SKM-1 (cell line): Measurements from ENCODE around the gene TNRC18.
"Not testable (repeated sequence)": the region's sequence is repeated elsewhere in the genome, so short reads cannot be mapped to it uniquely, and the experiment has no call there.

Experiments
- DNase-seq: peaks from one replicate; lab custom pipeline; 2025; ENCODE audit not compliant: unreplicated experiment; lab: John Stamatoyannopoulos, UW

The TNRC18 gene

DNA sequence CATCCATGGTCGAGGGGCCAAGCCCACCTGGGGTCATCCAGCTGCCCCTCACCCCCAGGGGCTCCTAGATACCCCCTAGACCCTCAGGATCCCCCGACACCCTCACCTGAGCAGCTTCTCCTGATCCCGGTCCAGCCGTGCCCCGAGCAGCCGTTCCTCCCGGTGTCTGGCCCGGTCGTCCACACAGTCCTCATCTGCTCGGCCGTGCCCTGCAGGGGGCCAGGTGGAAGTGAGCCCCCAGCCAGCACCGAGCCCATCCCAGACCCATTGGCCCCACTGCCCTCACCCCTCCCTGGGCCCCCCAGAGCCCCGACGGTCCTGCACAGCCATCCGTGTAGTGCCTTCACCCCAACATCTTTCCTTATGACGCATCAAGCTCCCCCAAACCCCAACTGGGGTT lies 45.8 kb downstream of the TNRC18 start:
- no peak for DNase-seq

GRCh38 chr7:5377279-5377678 lies 46.4 kb downstream of the TNRC18 start:
- DNase-seq, result no peak

GRCh38 chr7:5375925-5376324 lies 47.7 kb downstream of the TNRC18 start:
- DNase-seq, result no peak

DNA sequence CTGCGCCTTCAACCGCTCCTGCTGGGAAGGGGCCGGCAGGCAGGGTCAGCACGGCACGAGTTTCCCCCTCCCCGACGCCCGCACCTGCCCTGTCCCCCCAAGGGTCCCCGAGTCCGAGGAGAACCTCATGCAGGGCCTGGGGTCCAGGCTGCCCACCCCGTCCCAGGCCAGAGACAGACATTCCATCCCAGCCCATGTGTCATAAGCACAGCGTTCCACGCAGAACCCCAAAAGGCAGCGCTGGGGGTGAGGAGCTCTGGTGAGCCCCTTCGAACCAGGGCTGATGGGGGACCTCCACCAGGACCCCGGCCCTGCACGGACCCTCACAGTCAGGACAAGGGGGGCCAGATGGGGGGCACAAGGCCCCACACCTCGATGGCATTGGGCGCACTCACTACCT lies 49.2 kb downstream of the TNRC18 start:
- DNase-seq, result no peak

DNA sequence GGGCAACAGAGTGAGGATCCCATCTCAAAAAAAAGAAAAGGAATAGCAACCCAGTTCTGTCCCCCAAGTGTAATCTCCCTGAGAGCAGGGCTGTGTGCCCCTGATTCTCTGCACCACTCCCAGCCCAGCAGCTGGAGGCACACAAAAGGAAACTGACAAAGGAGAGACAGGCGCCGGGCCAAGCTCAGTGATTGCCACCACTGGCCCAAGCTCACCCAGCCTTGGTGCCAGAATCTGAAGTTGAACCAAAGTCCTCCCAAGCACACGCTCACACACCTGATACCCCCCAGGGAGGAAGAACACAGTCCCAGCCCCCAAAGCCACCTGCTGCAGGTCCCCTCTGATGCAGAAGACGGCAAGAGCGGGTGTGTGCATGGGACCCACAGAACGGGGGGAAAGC lies 50.3 kb downstream of the TNRC18 start:
- no peak for DNase-seq

DNA sequence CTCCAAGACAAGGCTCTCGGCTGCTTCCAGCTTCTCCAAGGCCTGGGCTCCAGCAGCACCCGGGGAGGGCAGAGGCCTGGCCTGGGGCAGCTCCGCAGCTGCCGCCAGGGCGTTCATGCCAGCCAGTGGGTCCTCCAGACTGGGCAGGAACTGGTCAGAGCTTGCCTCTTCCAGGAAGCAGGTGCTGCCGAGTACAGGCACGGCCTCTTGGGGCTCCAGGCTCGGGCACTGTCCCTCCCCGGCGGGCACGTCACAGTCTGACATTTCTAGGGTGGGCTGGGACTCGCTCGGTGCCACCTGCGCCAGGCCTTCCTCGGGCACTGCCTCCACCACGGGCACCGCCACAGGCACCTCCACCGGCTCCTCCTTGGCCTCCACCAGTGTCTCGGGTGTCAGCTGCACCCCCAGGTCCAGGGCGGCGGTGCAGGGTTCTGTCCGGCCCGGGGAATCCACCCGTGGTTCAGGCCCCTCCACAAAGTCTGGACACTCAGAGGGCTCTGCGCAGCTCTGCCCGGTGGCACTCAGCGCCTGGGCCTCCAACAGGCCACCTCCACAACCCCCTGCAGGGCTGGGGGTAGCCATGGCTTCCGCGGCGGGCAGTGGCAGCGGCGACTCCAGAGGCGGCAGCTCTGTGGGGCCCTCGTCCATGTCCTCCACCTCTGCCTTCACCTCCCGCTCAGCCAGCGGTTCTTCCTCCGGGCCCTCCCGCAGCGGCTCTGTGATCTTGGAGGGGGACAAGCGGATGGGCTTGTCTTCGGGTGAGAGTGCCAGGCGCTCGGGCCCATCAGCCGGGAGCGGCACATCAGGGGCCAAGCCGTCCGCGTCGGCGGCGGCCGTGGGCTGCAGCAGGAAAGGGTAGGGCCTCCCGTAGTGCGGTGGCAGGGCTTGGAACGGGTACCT lies 52.9 kb downstream of the TNRC18 start:
- no peak for DNase-seq

DNA sequence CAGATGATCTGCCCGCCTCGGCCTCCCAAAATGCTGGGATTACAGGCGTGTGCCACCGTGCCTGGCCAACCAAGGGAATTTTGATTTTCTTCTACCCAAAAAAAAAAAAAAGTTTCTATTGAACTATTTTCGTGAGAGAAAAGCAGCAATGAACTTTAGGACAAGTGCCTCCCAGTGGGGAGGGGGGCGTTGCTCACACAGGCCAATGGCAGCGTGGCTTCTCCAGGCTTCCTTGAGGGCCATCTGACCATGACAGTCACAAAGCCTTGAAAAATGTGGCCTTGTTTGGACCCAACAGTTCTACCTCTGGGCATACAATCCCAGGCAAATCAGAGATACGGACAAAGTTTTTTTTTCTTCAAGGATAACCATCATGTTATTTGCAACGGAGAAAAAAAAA lies 56.0 kb downstream of the TNRC18 start:
- no peak for DNase-seq

GRCh38 chr7:5365976-5366625 lies 57.5 kb downstream of the TNRC18 start:
- peak; percentile 13 for DNase-seq

DNA sequence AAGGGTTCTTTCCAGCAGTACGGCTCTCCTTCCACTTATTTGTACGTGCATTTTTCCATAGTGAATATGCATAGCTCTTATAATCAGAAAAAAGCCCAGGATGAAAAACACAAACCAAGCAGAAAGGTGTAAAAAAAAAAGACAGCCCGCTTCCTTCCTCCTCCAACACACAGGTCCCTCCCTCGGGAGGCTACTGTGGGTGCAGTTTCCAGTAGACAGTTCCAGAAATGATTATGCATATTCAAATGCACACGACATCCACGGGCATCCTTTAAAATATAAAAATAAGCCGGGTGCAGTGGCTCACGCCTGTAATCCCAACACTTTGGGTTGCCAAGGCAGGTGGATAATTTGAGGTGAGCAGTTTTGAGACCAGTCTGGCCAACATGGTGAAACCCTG lies 59.9 kb downstream of the TNRC18 start:
- DNase-seq, result no peak

DNA sequence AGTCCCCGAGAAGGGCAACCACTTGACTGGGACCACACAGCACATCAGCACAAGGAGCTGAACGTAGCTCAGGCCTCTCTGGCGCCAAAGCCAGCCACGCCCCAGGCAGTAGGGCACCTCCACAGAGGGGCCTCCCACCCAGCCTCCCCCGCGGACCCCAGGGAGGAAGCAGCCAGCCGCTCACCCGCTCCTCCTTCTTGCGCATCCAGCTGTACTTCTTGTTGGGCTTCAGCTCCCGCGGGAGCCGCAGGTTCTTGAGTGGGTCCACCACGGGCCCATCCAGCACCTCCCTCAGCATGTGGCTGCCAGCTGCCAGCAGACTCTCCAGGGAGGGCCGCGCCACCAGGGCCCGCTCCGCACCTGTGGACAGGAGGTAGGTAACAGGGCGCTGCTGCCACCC lies 61.2 kb downstream of the TNRC18 start:
- DNase-seq, result no peak

GRCh38 chr7:5361446-5362127 lies 62.0 kb downstream of the TNRC18 start:
- DNase-seq, result no peak

DNA sequence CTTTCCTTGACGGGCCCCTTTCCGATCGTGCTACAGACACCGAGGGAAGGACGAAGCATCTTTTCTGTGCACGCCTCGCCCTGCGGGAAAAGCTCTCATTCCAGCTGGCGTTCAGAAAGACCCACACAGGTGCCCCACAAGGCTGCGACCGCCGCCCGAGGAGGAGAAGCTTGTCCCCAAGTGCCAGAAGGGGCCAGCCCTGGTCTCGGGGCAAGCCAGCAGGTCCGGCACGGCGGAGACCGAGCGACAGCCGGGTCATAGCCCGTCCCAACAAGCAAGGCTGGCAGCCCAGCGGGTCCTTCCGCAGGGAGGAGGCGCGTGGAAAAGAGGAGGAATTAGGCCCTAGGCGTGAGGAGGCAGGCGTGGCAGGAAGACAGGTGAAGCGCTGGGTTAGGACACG lies 62.7 kb downstream of the TNRC18 start:
- no peak for DNase-seq

GRCh38 chr7:5360451-5360850 lies 63.2 kb downstream of the TNRC18 start:
- no peak for DNase-seq

GRCh38 chr7:5360021-5360420 lies 63.6 kb downstream of the TNRC18 start:
- DNase-seq, result not testable (repeated sequence)

GRCh38 chr7:5359344-5359743 lies 64.3 kb downstream of the TNRC18 start:
- no peak for DNase-seq

DNA sequence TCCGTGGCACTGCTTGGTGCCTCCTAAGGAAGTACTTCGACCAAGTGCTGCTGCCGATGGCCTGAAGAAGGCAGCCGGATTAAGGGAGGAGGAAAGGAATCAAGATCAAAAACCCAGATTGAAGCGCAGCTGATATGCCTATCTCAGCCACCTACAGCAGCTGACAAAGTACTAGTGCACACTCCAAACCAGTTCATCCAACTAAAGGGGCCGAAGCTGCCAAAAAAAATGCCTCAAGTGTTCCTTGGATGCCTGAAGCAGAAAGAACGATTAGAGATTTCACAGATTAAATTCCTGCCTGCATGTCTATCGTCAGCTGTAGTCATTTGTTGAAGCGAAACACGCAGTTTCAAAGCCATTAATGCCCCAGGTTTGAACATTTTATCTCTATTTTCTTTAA lies 65.7 kb downstream of the TNRC18 start:
- no peak for DNase-seq

GRCh38 chr7:5356751-5357119 lies 66.9 kb downstream of the TNRC18 start:
- no peak for DNase-seq

DNA sequence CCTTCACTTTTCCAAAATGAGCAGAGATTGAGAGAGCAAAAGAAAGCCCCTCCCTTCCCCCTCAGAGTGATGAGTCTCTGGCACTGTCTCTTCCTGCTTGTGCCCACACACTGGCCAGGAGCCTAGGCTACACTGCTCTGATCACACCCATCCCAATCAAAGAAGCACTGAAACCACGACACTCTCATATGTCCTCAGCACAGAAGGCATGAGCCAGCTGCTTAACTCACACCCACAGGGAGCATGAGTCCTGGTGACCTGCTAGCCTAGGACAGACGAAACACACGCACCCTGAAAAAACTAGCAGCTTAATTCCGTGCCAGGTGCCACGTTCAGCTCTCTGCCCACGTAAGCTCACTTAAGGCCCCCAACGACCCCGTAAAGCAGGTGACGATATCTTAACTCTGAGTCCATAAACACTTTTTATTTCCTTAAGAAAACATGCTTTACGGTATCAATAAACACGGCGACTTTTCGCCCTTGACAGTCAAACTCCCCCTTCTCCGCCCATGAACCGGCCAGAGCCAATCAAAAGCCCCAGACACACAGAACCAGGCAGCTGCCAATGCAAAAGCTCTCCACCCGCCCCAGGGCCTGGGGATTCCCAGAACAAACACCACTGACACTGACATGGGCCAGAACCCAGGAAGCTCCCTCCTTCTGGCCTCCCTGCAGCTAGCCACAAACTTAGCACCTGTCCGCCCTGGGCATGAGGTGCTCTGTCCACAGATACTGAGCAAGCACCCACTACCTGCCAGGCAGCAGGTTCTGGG lies 69.0 kb downstream of the TNRC18 start:
- DNase-seq, result no peak

DNA sequence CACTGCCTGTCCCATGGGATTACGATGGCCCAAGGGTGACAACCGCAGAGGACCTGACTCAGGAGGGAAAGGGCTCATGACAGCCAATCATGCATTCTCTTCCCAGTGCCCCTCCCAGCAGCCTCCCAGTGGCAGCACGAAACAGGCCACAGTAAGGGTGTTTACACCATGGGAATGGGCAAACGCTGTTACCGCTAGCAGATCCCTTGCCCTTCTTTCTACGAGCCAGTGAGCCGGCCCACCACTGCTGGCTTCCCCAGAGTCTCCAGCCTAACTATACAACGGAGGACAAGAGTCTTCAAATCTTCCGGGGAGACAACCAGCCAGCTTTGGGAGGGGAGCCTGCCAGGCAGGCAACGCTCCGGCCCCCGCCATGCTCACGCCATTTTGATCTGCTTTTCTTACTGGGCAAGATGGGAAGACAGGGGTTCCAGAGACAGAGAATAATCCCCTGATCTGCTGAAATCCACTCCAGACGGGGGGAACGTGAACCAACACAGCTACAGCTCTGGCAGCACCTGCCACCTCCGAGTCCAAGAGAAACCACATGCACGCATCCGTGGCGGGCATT lies 71.1 kb downstream of the TNRC18 start:
- no peak for DNase-seq

- no peak for DNase-seq
Observed at GRCh38 chr7:5351507-5352265, 71.9 kb downstream of the TNRC18 start.
